ENCODE results near the gene HBA2. TPM values are rescaled to one million over a fixed set of nuclear protein-coding genes. Genes with fewer than 3 reads are reported as not detected.
"Not testable (repeated sequence)": the region's sequence is repeated elsewhere in the genome, so short reads cannot be mapped to it uniquely, and the experiment has no call there.

HBA2 gene
- total RNA-seq, 1 donor from 2014 or later, result 697 TPM

GRCh38 chr16:175011-175949, 2.6 kb downstream of the HBA2 start:
- H3K27me3 ChIP-seq, result peaks cover 12% of the 10 kb centered on the region
- intact Hi-C loops (cut with DNase I), result no loop called here
- no peak overlapping the region for H3K27ac ChIP-seq
- no peaks in the 10 kb centered on the region for H3K9me3 ChIP-seq
- peaks cover 7% of the 10 kb centered on the region for H3K4me1 ChIP-seq
- no peaks in the 10 kb centered on the region for H3K36me3 ChIP-seq
- no peak overlapping the region for H3K4me3 ChIP-seq
- TF ChIP-seq CTCF (IDR thresholded peaks at IDR 0.05), result no peak
- no peak for DNase-seq (ENCODE audit: extremely low spot score in 2 of 2)

GRCh38 chr16:176006-176405, 3.3 kb downstream of the HBA2 start:
- Histone ChIP-seq H3K27me3 (peaks cover 12% of the 10 kb centered on the region), H3K4me1 (peaks cover 15% of the 10 kb centered on the region)
- intact Hi-C loops (cut with DNase I); H3K27ac ChIP-seq; H3K9me3 ChIP-seq; H3K4me3 ChIP-seq; DNase-seq (ENCODE audit: extremely low spot score in 2 of 2); H3K36me3 ChIP-seq: not testable (repeated sequence)

- H3K36me3 ChIP-seq; H3K9me3 ChIP-seq; H3K4me3 ChIP-seq; H3K27ac ChIP-seq; intact Hi-C loops (cut with DNase I); DNase-seq (ENCODE audit: extremely low spot score in 2 of 2): not testable (repeated sequence)
- H3K4me1 ChIP-seq, result peaks cover 22% of the 10 kb centered on the region
- H3K27me3 ChIP-seq, result peaks cover 12% of the 10 kb centered on the region
Measured at GRCh38 chr16:176477-177382, 4.1 kb downstream of the HBA2 start, which contains the start of gene HBA1. TSS of gene HBA1 (plus strand) at chr16:176680. CDS start at chr16:176717, 37 bp downstream.

GRCh38 chr16:177394-177822, 4.7 kb downstream of the HBA2 start:
- Histone ChIP-seq H3K4me3 (no peak overlapping the region), H3K27ac (no peak overlapping the region), H3K9me3 (no peaks in the 10 kb centered on the region), H3K4me1 (peaks cover 24% of the 10 kb centered on the region), H3K36me3 (no peaks in the 10 kb centered on the region), H3K27me3 (peaks cover 12% of the 10 kb centered on the region)
- intact Hi-C loops (cut with DNase I), result no loop called here
- no peak for DNase-seq (ENCODE audit: extremely low spot score in 2 of 2)
- TF ChIP-seq POLR2AphosphoS5 (IDR thresholded peaks at IDR 0.05; ENCODE audit: insufficient read depth in 1 of 2, low read depth in 1 of 2) (no peak), CTCF (IDR thresholded peaks at IDR 0.05) (no peak), POLR2A (IDR thresholded peaks at IDR 0.05) (no peak)

GRCh38 chr16:177981-178667, 5.4 kb downstream of the HBA2 start:
- Histone ChIP-seq H3K27me3 (peaks cover 12% of the 10 kb centered on the region), H3K4me1 (peaks cover 24% of the 10 kb centered on the region), H3K4me3 (no peak overlapping the region), H3K27ac (no peak overlapping the region), H3K9me3 (no peaks in the 10 kb centered on the region), H3K36me3 (no peaks in the 10 kb centered on the region)
- no peak for DNase-seq (ENCODE audit: extremely low spot score in 2 of 2)
- intact Hi-C loops (cut with DNase I), result no loop called here
- no peak for TF ChIP-seq POLR2A (IDR thresholded peaks at IDR 0.05)
- TF ChIP-seq CTCF (IDR thresholded peaks at IDR 0.05), result no peak
- no peak for TF ChIP-seq POLR2AphosphoS5 (IDR thresholded peaks at IDR 0.05; ENCODE audit: insufficient read depth in 1 of 2, low read depth in 1 of 2)

Measured in vagina (tissue), 2 donors.